ENCODE data around the gene SCN8A. TPM values are rescaled to one million over a fixed set of nuclear protein-coding genes. Genes with fewer than 3 reads are reported as not detected.

The SCN8A gene
- total and polyA plus RNA-seq, 2 donors (not counting 3 experiments of a cell fraction or from before 2014, with no cell fraction given) = 9.4 to 20.4 TPM

GRCh38 chr12:51749986-51750317 lies 158.9 kb downstream of the SCN8A start:
- FAIRE-seq = no peak

More at GRCh38 chr12:51749986-51750317, 158.9 kb downstream of the SCN8A start:
- Histone ChIP-seq H3K4me1 (ENCODE audit: control insufficient read depth, extremely low read depth, insufficient read depth, low read length) (peaks cover 22% of the 10 kb centered on the region), H3K79me2 (ENCODE audit: control insufficient read depth, insufficient read depth, low read length) (no peaks in the 10 kb centered on the region), H3K4me3 (replicated peaks in 1 of 3; ENCODE audit: insufficient read depth in 1 of 3, low read depth in 1 of 3, low read length in 3 of 3) (no peak overlapping the region), H3K27ac (ENCODE audit: insufficient read depth, low read depth, low read length) (no peak overlapping the region), H3K9me3 (replicated peaks; ENCODE audit: control insufficient read depth, insufficient read depth, low read length) (no peaks in the 10 kb centered on the region), H3K36me3 (ENCODE audit: control insufficient read depth in 2 of 2, extremely low read depth in 1 of 2, insufficient read depth in 2 of 2, low read length in 2 of 2) (peaks cover 3 to 6% of the 10 kb centered on the region in 2 experiments), H3K27me3 (ENCODE audit: control insufficient read depth in 2 of 2, insufficient read depth in 2 of 2, low read length in 2 of 2) (no peaks in the 10 kb centered on the region), H4K20me1 (replicated peaks; ENCODE audit: control insufficient read depth, extremely low read depth, insufficient read depth, low read length) (no peaks in the 10 kb centered on the region), H3K4me2 (ENCODE audit: insufficient read depth, low read length) (no peak overlapping the region), H3K9ac (replicated peaks; ENCODE audit: extremely low read depth, insufficient read depth, low read length) (no peak overlapping the region), H3K9me1 (replicated peaks; ENCODE audit: control insufficient read depth, extremely low read depth, insufficient read depth, low read length) (no peaks in the 10 kb centered on the region), H2AFZ (ENCODE audit: low read depth, low read length) (no peak overlapping the region)
- CTCF ChIA-PET = interaction anchor here (1.4 kb wide), 1 partner anchor 11 kb away, joined by 3 read pairs; no protein-coding TSS in a partner anchor
- intact Hi-C loops (cut with micrococcal nuclease) (loop anchor here (5.0 kb wide), 1 partner anchor 158 kb away; the partner anchor contains the start of gene SCN8A), dilution Hi-C loops (cut with MboI; ENCODE audit: extremely low pct_ligation_motif_present, low sequenced_read_pairs) (no loop called here)
- TF ChIP-seq, protein P1, sequence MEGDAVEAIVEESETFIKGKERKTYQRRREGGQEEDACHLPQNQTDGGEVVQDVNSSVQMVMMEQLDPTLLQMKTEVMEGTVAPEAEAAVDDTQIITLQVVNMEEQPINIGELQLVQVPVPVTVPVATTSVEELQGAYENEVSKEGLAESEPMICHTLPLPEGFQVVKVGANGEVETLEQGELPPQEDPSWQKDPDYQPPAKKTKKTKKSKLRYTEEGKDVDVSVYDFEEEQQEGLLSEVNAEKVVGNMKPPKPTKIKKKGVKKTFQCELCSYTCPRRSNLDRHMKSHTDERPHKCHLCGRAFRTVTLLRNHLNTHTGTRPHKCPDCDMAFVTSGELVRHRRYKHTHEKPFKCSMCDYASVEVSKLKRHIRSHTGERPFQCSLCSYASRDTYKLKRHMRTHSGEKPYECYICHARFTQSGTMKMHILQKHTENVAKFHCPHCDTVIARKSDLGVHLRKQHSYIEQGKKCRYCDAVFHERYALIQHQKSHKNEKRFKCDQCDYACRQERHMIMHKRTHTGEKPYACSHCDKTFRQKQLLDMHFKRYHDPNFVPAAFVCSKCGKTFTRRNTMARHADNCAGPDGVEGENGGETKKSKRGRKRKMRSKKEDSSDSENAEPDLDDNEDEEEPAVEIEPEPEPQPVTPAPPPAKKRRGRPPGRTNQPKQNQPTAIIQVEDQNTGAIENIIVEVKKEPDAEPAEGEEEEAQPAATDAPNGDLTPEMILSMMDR (IDR thresholded peaks at IDR 0.05; ENCODE audit: extremely low read depth in 1 of 2, insufficient read depth in 1 of 2, low read depth in 1 of 2, low read length in 2 of 2) = no peak
- TF ChIP-seq POLR2AphosphoS5 (IDR thresholded peaks at IDR 0.05; ENCODE audit: insufficient read depth, low read depth, low read length) (no peak), POLR2A (IDR thresholded peaks at IDR 0.05; ENCODE audit: low read depth, low read length) (no peak), MYC (IDR thresholded peaks at IDR 0.05; ENCODE audit: low read depth, low read length) (no peak), GATA2 (IDR thresholded peaks at IDR 0.05; ENCODE audit: insufficient read depth, insufficient read length, low read depth, low read length) (no peak), EZH2 (IDR thresholded peaks at IDR 0.05; ENCODE audit: borderline replicate concordance, low read depth, low read length, severe bottlenecking) (no peak), FOS (IDR thresholded peaks at IDR 0.05; ENCODE audit: borderline replicate concordance, insufficient read depth, low read length) (no peak), JUN (IDR thresholded peaks at IDR 0.05; ENCODE audit: borderline replicate concordance, insufficient read depth, insufficient read length, low read depth) (no peak)
- TF ChIP-seq, protein P2, sequence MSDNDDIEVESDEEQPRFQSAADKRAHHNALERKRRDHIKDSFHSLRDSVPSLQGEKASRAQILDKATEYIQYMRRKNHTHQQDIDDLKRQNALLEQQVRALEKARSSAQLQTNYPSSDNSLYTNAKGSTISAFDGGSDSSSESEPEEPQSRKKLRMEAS (IDR thresholded peaks at IDR 0.05; ENCODE audit: insufficient read depth, insufficient read length) = no peak
- POLR2A ChIA-PET = no interaction called here
- no peak for DNase-seq (ENCODE audit: low read depth, low spot score)
- no TSS peak for BruUV-seq (replicated peaks)

All from endothelial cell of umbilical vein (primary cell).